ENCODE results near the gene ZNF189. TPM values are rescaled to one million over a fixed set of nuclear protein-coding genes. Genes with fewer than 3 reads are reported as not detected.
"Not testable (repeated sequence)": the region's sequence is repeated elsewhere in the genome, so short reads cannot be mapped to it uniquely, and the experiment has no call there.

The ZNF189 gene
- total and polyA plus RNA-seq, 9 donors: 11.3 to 30.5 (median 25.1) TPM

- intact Hi-C loops (cut with DNase I): no loop called here
- DNase-seq: no peak
- TF ChIP-seq CTCF (IDR thresholded peaks at IDR 0.05) (no peak), EP300 (IDR thresholded peaks at IDR 0.05) (no peak), POLR2A (IDR thresholded peaks at IDR 0.05) (no peak)
- 84 to 87% (median 85%) methylated on average over 2 of the region's 2 CpGs for WGBS, 3 donors
- H3K27ac ChIP-seq: no peak overlapping the region
- H3K4me1 ChIP-seq (ENCODE audit: insufficient read depth): no peaks in the 10 kb centered on the region
- no peaks in the 10 kb centered on the region for H3K36me3 ChIP-seq
- H3K27me3 ChIP-seq: no peaks in the 10 kb centered on the region
- no peak overlapping the region for H3K4me3 ChIP-seq
- H3K9me3 ChIP-seq: no peaks in the 10 kb centered on the region
Observed at GRCh38 chr9:101381833-101382342, 16.8 kb upstream of the ZNF189 start.

DNA sequence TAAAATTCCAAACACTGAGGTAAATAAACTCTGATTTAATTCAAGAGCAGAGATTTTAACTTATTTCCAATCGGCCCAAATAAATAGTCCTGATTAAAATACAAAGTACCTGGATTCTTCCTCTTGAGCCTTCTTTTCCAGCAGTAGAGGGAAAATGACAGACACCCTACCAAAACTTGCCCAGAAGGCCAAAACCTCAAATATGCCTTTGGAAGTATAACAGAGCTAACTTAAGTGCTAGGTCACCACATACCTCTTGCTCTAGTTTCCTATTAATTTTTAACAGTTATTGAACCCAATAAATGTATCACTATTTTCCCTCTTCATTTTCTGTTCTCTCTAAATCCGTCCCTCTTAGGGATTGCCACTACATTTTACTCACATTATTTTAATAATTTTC lies 15.3 kb upstream of the ZNF189 start:
- DNase-seq: no peak
- intact Hi-C loops (cut with DNase I): no loop called here
- no peaks in the 10 kb centered on the region for H3K27me3 ChIP-seq
- H3K9me3 ChIP-seq: no peaks in the 10 kb centered on the region
- TF ChIP-seq CTCF (IDR thresholded peaks at IDR 0.05): no peak
- no peak for TF ChIP-seq POLR2A (IDR thresholded peaks at IDR 0.05)
- TF ChIP-seq EP300 (IDR thresholded peaks at IDR 0.05): no peak
- H3K4me1 ChIP-seq (ENCODE audit: insufficient read depth): no peaks in the 10 kb centered on the region
- no peak overlapping the region for H3K27ac ChIP-seq
- WGBS, 3 donors: 89 to 92% (median 90%) methylated on average over 2 of the region's 2 CpGs
- no peak overlapping the region for H3K4me3 ChIP-seq
- no peaks in the 10 kb centered on the region for H3K36me3 ChIP-seq

DNA sequence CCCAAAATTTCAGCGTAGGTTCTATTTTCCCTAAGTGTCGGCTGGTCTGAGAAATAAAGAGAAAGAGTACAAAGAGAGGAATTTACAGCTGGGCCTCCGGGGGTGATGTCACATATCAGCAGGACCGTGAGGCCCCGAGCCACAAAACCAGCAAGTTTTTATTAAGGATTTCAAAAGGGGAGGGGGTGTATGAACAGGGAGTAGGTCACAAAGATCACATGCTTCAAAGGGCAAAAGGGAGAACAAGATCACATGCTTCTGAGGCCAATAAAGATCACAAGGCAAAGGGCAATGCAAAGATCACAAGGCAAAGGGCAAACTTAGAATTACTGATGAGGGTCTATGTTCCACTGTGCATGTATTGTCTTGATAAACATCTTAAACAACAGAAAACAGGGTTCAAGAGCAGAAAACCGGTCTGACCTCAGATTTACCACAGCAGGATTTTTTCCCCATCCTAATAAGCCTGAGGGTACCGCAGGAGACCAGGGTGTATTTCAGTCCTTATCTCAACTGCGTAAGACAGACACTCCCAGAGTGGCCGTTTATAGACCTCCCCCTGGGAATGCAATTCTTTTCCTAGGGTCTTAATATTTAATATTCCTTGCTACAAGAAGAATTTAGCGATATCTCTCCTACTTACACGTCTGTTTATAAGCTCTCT lies 13.6 kb upstream of the ZNF189 start, which contains the start of gene BAAT:
TSS of gene BAAT (minus strand) at position 134 of the 664 bp plus-strand sequence. CDS start 13,602 bp downstream, outside the sequence.
- intact Hi-C loops (cut with DNase I); H3K27me3 ChIP-seq; DNase-seq; H3K4me1 ChIP-seq (ENCODE audit: insufficient read depth); H3K36me3 ChIP-seq; H3K4me3 ChIP-seq; H3K27ac ChIP-seq; H3K9me3 ChIP-seq: not testable (repeated sequence)
- 91 to 92% (median 92%) methylated on average over 11 of the region's 11 CpGs for WGBS, 3 donors

GRCh38 chr9:101387871-101388506 lies 10.7 kb upstream of the ZNF189 start:
- TF ChIP-seq POLR2A (IDR thresholded peaks at IDR 0.05): no peak
- H3K27ac ChIP-seq: no peak overlapping the region
- H3K27me3 ChIP-seq: no peaks in the 10 kb centered on the region
- no peaks in the 10 kb centered on the region for H3K4me1 ChIP-seq (ENCODE audit: insufficient read depth)
- WGBS, 3 donors: 60 to 61% (median 61%) methylated on average over 6 of the region's 6 CpGs
- H3K9me3 ChIP-seq: no peaks in the 10 kb centered on the region
- no peak for DNase-seq
- intact Hi-C loops (cut with DNase I): no loop called here
- no peaks in the 10 kb centered on the region for H3K36me3 ChIP-seq
- no peak overlapping the region for H3K4me3 ChIP-seq

DNA sequence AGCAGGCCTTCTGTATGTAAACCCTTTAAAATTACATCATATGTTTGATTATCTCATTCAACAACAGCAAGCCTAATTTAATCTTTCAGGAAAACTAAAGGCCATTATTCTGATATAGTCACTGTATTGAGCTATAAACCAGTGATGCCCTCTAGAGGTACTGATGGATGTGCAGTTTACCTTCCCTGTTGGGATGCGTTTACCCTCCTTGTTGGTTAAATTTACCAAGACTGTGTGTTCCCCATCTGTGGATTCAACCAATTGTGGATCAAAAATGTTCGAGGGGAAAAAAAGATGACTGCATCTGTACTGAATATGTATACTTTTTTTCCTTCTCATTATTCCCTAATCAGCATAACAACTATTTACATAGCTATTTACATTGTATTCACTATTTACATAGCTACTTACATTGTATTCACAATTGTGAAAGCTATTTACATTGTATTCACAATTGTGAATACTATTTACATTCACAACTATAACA lies 10.1 kb upstream of the ZNF189 start:
- H3K9me3 ChIP-seq: no peaks in the 10 kb centered on the region
- intact Hi-C loops (cut with DNase I): no loop called here
- H3K36me3 ChIP-seq: no peaks in the 10 kb centered on the region
- no peaks in the 10 kb centered on the region for H3K4me1 ChIP-seq (ENCODE audit: insufficient read depth)
- H3K27ac ChIP-seq: no peak overlapping the region
- H3K4me3 ChIP-seq: no peak overlapping the region
- WGBS, 3 donors: 87 to 94% (median 93%) methylated on average over 2 of the region's 2 CpGs
- H3K27me3 ChIP-seq: no peaks in the 10 kb centered on the region
- TF ChIP-seq POLR2A (IDR thresholded peaks at IDR 0.05) (no peak), CTCF (IDR thresholded peaks at IDR 0.05) (no peak), EP300 (IDR thresholded peaks at IDR 0.05) (no peak)
- no peak for DNase-seq
